ENCODE data around the gene SH3BP4.

The SH3BP4 gene

DNA sequence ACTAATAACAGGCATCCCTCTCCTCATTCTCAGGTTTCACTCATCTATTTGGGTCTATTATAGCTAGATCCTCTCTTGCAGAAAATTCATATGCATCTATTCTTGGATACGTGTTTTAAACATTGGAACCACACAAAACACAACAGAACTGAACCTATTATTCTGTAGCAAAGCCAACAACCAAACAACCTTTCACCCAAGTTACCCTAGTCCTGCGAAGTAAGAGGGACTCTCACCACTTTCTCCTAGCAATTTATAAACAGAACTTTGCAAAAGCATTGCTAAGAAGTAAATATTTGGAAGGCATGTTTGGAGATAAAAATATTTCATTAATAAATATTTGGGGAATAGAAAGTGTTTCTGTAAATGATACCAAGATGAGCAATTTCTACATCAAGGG lies 20.4 kb upstream of the SH3BP4 start:
- DNase-seq (no peak), ATAC-seq (no peak)
- Mint-ChIP-seq H3K27me3 (peaks cover 7% of the 10 kb centered on the region), H3K4me3 (no peak overlapping the region), H3K36me3 (ENCODE audit: low read depth) (no peaks in the 10 kb centered on the region), H3K9me3 (no peaks in the 10 kb centered on the region), H3K4me1 (no peaks in the 10 kb centered on the region), H3K27ac (no peak overlapping the region)

GRCh38 chr2:234932591-234933168 lies 19.1 kb upstream of the SH3BP4 start:
- no peaks in the 10 kb centered on the region for H3K36me3 Mint-ChIP-seq (ENCODE audit: low read depth)
- DNase-seq = no peak
- H3K4me1 Mint-ChIP-seq = no peaks in the 10 kb centered on the region
- peaks cover 19% of the 10 kb centered on the region for H3K27me3 Mint-ChIP-seq
- H3K27ac Mint-ChIP-seq = no peak overlapping the region
- H3K9me3 Mint-ChIP-seq = no peaks in the 10 kb centered on the region
- H3K4me3 Mint-ChIP-seq = no peak overlapping the region
- no peak for ATAC-seq

GRCh38 chr2:234935311-234935710 lies 16.5 kb upstream of the SH3BP4 start:
- Mint-ChIP-seq H3K4me3 (no peak overlapping the region), H3K4me1 (no peaks in the 10 kb centered on the region), H3K27me3 (peaks cover 24% of the 10 kb centered on the region), H3K27ac (no peak overlapping the region), H3K36me3 (ENCODE audit: low read depth) (no peaks in the 10 kb centered on the region), H3K9me3 (no peaks in the 10 kb centered on the region)
- peak; percentile 28 for ATAC-seq
- no peak for DNase-seq

GRCh38 chr2:234939576-234939975 lies 12.2 kb upstream of the SH3BP4 start:
- H3K4me3 Mint-ChIP-seq = no peak overlapping the region
- peaks cover 27% of the 10 kb centered on the region for H3K27me3 Mint-ChIP-seq

GRCh38 chr2:234939996-234940395 lies 11.8 kb upstream of the SH3BP4 start:
- peaks cover 9% of the 10 kb centered on the region for H3K9me3 Mint-ChIP-seq
- H3K4me1 Mint-ChIP-seq = no peaks in the 10 kb centered on the region
- H3K4me3 Mint-ChIP-seq = no peak overlapping the region
- DNase-seq (no peak), ATAC-seq (no peak)
- H3K27ac Mint-ChIP-seq = no peak overlapping the region
- H3K27me3 Mint-ChIP-seq = peaks cover 27% of the 10 kb centered on the region
- no peaks in the 10 kb centered on the region for H3K36me3 Mint-ChIP-seq (ENCODE audit: low read depth)

More at GRCh38 chr2:234939576-234939975, 12.2 kb upstream of the SH3BP4 start:
- DNase-seq = no peak
- Mint-ChIP-seq H3K36me3 (ENCODE audit: low read depth) (no peaks in the 10 kb centered on the region), H3K4me1 (no peaks in the 10 kb centered on the region), H3K9me3 (peaks cover 7% of the 10 kb centered on the region), H3K27ac (no peak overlapping the region)
- no peak for ATAC-seq

- Mint-ChIP-seq H3K36me3 (ENCODE audit: low read depth) (no peaks in the 10 kb centered on the region), H3K4me1 (no peaks in the 10 kb centered on the region), H3K9me3 (peaks cover 11% of the 10 kb centered on the region), H3K27me3 (peaks cover 27% of the 10 kb centered on the region), H3K27ac (no peak overlapping the region), H3K4me3 (no peak overlapping the region)
- ATAC-seq (no peak), DNase-seq (no peak)
Observed at GRCh38 chr2:234940527-234940926, 11.3 kb upstream of the SH3BP4 start.

DNA sequence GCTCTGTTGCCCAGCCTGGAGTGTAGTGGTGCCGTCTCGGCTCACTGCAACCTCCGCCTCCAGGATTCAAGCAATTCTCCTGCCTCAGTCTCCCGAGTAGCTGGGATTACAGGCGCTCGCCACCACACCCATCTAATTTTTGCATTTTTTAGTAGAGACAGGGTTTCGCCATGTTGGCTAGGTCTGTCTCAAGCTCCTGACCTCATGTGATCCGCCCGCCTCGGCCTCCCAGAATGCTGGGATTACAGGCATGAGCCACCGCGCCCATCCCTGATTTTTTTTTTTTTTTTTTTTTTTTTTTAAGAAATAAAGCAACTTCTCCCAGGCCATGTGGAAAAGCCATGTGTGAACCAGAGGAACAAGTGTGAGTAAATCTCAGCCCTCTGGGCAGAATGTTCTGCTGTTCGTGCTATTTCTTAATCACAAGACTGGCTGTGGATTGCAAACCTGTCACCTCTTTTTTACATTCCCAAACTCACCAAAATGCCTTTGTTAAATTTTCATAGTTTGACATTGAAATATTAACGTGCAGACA lies 6.4 kb upstream of the SH3BP4 start:
- H3K27ac Mint-ChIP-seq = no peak overlapping the region
- no peaks in the 10 kb centered on the region for H3K36me3 Mint-ChIP-seq (ENCODE audit: low read depth)
- no peak overlapping the region for H3K4me3 Mint-ChIP-seq
- peaks cover 27% of the 10 kb centered on the region for H3K27me3 Mint-ChIP-seq
- H3K9me3 Mint-ChIP-seq = peaks cover 11% of the 10 kb centered on the region
- peaks cover 1% of the 10 kb centered on the region for H3K4me1 Mint-ChIP-seq
- ATAC-seq = no peak
- no peak for DNase-seq

- Mint-ChIP-seq H3K4me3 (no peak overlapping the region), H3K36me3 (ENCODE audit: low read depth) (no peaks in the 10 kb centered on the region), H3K27me3 (peaks cover 34% of the 10 kb centered on the region), H3K9me3 (peaks cover 11% of the 10 kb centered on the region), H3K27ac (no peak overlapping the region), H3K4me1 (peaks cover 5% of the 10 kb centered on the region)
- no peak for ATAC-seq
- DNase-seq = no peak
Observed at GRCh38 chr2:234947556-234947955, 4.3 kb upstream of the SH3BP4 start.

DNA sequence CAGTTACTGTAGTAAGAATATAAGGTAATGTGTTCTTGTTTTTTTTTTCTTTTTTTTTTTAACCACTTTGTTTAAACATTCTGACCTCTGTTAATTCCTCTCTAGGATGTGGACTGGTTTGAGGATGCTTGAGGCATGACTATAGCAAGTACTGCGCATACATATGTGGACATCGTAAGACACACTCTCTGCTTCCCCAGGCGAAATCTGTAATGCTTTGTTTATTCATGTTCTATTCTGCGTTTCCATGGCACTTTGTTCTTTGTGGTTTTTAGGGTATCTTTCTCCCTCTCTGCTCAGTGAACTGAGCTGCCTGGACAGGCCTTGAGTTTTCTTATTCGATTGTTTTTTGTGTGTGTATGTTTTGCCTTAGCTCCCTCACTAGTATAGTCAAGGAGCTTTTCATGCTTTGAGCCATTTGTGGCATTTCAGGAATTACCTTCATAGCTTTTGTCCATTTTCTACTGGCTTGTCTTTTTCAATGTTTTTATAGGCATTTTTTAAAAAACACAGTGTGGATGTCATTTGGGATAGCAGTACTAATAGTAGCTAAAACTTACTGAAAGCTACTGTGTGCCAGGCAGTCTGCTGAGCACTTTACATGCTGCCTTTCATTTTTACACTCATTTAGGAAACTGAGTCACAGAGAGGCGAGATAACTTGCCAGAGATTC lies 1.9 kb upstream of the SH3BP4 start:
- H3K27me3 Mint-ChIP-seq = peaks cover 51% of the 10 kb centered on the region
- DNase-seq (no peak), ATAC-seq (no peak)
- peaks cover 11% of the 10 kb centered on the region for H3K4me1 Mint-ChIP-seq
- peaks cover 2% of the 10 kb centered on the region for H3K9me3 Mint-ChIP-seq
- no peak overlapping the region for H3K27ac Mint-ChIP-seq
- no peaks in the 10 kb centered on the region for H3K36me3 Mint-ChIP-seq (ENCODE audit: low read depth)
- no peak overlapping the region for H3K4me3 Mint-ChIP-seq

GRCh38 chr2:234950435-234950729 lies 1.4 kb upstream of the SH3BP4 start:
- H3K27me3 Mint-ChIP-seq = peaks cover 56% of the 10 kb centered on the region
- H3K4me1 Mint-ChIP-seq = peaks cover 11% of the 10 kb centered on the region
- H3K4me3 Mint-ChIP-seq = peak overlapping the region; percentile 74
- no peaks in the 10 kb centered on the region for H3K9me3 Mint-ChIP-seq
- no peaks in the 10 kb centered on the region for H3K36me3 Mint-ChIP-seq (ENCODE audit: low read depth)
- no peak overlapping the region for H3K27ac Mint-ChIP-seq
- ATAC-seq (no peak), DNase-seq (no peak)

DNA sequence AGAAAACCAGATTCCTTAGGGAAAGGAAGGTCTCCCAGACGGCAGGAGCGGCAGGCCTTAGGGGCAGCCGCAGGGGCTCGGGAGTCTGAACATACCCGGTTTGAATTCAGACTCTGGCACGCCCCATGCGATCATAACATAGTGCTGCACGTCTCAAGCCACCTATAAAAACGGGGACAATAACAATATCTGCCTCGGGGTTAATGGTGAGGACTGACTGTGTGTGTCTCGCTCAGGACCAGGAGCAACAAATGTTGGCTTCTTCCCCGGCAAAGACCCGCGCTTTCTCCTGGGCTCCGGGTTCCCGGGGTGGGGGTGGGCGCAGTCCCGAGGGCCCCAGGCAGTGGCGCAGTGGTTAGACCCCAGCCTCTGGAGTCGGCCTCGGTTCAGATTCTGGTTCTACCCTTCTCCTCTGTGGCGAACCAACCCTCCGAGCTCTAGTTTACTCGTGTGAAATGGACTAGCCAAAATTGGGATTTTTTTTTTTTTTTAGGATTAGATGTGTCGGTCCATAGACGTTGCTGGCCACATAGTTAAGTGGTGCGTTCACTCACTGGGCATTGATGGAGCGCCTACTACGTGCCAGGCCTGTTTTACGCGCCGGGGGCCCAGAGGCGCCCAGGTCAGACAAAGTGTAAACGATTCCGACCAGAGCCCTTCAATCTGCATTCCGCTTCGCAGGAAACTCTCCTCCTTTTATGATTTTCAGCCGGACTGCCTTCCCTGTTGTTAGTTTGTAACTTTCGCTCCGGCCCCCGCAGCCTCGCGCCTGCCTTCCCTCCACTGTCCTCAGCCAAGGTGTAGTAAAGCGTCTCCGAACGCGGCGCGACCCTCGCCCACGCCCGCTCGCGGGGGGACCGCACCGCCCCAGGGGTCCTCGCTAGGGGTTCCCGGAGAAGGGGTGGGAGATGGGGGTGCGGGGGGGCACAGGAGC lies 820 bp upstream of the SH3BP4 start:
- H3K27ac Mint-ChIP-seq = no peak overlapping the region

DNA sequence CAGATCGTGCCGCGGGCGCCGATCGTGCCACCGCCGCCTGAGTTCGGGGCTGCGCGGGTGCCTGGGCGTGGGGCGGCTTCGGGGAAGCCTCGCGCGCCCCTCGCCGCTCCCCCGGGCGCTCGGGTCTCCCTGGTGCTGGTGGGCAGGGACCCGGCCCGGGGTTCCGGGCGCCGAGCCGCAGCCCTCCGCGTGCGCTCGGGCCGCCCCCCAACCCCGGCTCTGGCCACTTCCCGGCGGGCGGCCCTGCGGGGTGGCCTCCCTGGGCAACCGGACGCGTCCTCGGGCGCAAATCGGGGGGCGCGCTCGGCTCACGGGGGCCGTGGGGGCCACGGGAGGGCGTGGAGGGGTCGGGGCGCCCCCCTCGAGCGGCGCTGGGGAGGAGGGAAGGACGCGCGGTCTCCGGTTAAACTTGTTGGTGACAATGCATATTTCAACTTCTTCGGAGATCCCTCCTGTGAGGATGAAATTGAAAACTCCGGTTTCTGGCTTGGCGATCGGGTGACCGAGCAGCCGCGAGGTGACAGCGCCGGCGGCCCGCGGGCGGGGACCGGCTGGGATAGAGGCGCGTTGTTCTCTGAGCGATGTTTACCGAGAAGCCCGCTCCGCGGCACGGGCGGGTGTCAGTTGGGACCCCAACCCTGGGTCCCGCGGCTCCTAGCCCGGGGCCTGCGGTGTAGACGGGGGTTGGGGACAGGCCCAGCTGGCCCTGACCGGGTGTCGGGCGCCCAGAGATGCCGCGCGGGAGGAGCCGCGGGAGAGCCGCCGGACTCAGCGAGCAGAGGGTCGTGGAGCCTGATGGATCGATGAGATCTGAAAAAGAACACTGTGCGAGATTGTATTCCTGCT lies 676 bp downstream of the SH3BP4 start:
- Mint-ChIP-seq H3K4me3 (peak overlapping the region; percentile 60), H3K36me3 (ENCODE audit: low read depth) (no peaks in the 10 kb centered on the region), H3K9me3 (no peaks in the 10 kb centered on the region), H3K27me3 (peaks cover 62% of the 10 kb centered on the region), H3K4me1 (peaks cover 11% of the 10 kb centered on the region), H3K27ac (no peak overlapping the region)
- ATAC-seq (no peak), DNase-seq (no peak)

More for the DNA sequence above, 820 bp upstream of the SH3BP4 start:
- Mint-ChIP-seq H3K27me3 (peaks cover 62% of the 10 kb centered on the region), H3K4me1 (peaks cover 11% of the 10 kb centered on the region), H3K9me3 (no peaks in the 10 kb centered on the region), H3K4me3 (peak overlapping the region; percentile 74), H3K36me3 (ENCODE audit: low read depth) (no peaks in the 10 kb centered on the region)
- ATAC-seq = no peak
- DNase-seq = no peak

DNA sequence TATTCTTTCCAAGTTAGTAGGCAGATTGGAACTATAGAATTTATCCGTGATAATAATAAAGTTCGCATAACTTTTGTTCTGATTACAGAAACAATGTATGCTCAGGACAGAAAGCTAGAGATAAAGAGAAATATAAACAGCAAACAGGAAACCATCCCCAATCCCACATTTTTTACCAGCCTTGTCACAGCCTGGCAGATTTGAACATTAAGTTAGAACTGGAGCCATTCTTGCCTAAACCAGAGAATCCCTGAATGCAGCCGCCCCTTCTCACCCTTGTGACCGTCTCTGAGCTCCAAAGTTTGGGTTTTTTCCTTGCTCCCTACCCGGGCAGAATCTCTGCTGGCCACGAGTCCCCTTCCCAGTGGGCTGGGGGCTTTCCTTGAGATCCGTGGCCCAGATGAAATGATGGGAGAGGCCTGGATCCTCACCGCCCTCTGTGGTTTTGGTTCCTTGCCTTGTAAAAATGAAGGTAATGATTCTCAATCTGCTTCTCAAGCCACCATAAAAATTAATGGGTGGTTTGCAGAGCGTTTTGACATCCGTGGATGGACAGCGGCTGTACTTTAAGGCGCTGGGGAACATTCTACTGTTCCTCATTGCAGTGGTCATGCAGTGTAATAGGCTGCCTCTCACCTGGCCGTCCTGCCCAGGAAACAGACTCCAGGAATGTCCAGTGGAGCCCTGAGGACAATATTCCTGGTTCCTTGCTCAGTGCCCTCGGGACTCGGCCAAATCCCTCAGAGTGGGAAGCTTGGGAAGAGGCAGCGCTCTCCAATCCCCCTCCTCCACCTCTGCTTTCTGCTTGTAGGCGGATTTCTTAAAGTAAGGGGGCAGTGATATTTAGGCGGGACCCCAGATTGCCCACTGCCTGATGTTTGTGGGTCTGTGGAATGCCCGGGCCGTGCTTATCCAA lies 1.6 kb downstream of the SH3BP4 start:
- H3K9me3 Mint-ChIP-seq = no peaks in the 10 kb centered on the region
- DNase-seq (no peak), ATAC-seq (no peak)
- peak overlapping the region; percentile 60 for H3K4me3 Mint-ChIP-seq
- peaks cover 11% of the 10 kb centered on the region for H3K4me1 Mint-ChIP-seq
- H3K27ac Mint-ChIP-seq = no peak overlapping the region
- peaks cover 56% of the 10 kb centered on the region for H3K27me3 Mint-ChIP-seq
- H3K36me3 Mint-ChIP-seq (ENCODE audit: low read depth) = no peaks in the 10 kb centered on the region

All from activated naive CD8-positive, alpha-beta T cell treated with anti-CD3 and anti-CD28 coated beads, Interleukin-2, amount 50 U/mL, for 24 hours (primary cell).